GM12891 (cell line): Measurements from ENCODE around the gene HOXD11.

Experiments
- DNase-seq: peaks from one replicate; pipeline ENCODE4 v3.0.0; 2011; ENCODE audit warnings: low spot score; ENCODE audit not compliant: insufficient read length
- FAIRE-seq: peaks from 2 replicates; lab custom pipeline; 2011; peaks lifted over from hg19 to GRCh38; lab: Jason Lieb, UNC
- PAX5 ChIP-seq: IDR thresholded peaks from 2 replicates; pipeline ENCODE4 v1.6.1; 2011; ENCODE audit warnings: low read length, moderate library complexity, mild to moderate bottlenecking; ENCODE audit not compliant: insufficient read depth, severe bottlenecking
- POLR2A ChIP-seq: IDR thresholded peaks from 2 replicates; pipeline ENCODE4 v1.6.1; 2011; ENCODE audit warnings: low read depth, low read length, control low read depth
- POLR2AphosphoS5 ChIP-seq: IDR thresholded peaks from 2 replicates; pipeline ENCODE4 v1.6.1; 2011; ENCODE audit warnings: low read depth, low read length, control low read depth
- POU2F2 ChIP-seq: IDR thresholded peaks from 2 replicates; pipeline ENCODE4 v1.6.1; 2011; ENCODE audit warnings: low read depth, mild to moderate bottlenecking, control low read depth, low read length, moderate library complexity
- SPI1 ChIP-seq: IDR thresholded peaks from 2 replicates; pipeline ENCODE4 v1.6.1; 2011; ENCODE audit warnings: low read depth, low read length, control low read depth
- TAF1 ChIP-seq: IDR thresholded peaks from 2 replicates; pipeline ENCODE4 v1.6.1; 2011; ENCODE audit warnings: low read depth, low read length, control low read depth

The HOXD11 gene

DNA sequence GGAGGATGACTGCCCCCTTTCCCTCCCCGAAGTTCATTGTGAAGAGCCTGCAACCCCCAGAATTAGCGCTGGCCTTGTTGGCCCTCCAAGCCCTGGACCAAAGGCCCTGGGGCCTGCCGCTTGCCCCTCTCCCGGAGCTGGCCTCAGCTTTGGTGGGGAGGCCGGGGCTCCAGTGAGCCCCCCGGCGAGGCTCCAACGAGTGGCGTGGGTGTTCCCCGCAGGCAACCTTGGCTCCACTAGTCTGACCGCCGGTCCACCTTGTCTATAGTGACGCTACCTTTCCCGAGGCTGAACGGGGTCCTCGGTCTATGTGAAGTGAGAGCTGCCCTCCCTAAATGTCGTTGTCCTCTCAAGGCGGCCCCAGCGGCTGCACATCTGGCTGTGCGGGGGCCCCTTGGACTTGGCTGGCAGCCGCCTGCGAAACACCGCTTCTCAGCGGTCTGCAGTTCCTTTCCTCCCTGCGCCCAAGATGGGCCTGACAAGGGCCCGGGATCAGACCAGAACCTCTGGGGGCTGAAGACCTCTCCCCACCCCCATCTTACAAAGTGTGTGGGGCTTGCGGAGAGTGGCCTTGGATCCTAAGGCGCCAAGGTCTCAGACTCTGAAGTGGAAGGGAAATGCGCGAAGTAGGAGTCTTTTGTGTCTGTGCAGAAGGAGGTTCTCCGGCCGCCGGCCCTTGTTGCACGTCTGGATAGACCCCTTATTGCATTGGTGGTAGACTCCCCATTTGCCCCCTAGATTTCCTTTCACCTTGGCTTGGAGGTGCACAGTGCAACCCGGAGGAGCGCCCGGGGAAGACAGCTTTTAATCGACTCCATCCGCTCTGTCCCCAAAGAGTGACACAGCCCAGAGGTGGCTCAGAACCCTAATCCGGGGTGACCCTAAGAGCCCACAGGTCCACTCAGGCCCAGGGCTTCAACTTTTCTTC is 5.6 kb downstream of the HOXD11 start:
- FAIRE-seq (no peak), DNase-seq (no peak)
- TF ChIP-seq POLR2A (no peak), PAX5 (no peak), POLR2AphosphoS5 (no peak), POU2F2 (no peak), SPI1 (no peak), TAF1 (no peak)

- no peak for TF ChIP-seq TAF1
- no peak for TF ChIP-seq POU2F2
- TF ChIP-seq PAX5: no peak
- no peak for TF ChIP-seq POLR2A
- no peak for TF ChIP-seq POLR2AphosphoS5
- TF ChIP-seq SPI1: no peak
- FAIRE-seq: no peak
- no peak for DNase-seq
Measured at GRCh38 chr2:176114120-176114929, 7.2 kb downstream of the HOXD11 start.

DNA sequence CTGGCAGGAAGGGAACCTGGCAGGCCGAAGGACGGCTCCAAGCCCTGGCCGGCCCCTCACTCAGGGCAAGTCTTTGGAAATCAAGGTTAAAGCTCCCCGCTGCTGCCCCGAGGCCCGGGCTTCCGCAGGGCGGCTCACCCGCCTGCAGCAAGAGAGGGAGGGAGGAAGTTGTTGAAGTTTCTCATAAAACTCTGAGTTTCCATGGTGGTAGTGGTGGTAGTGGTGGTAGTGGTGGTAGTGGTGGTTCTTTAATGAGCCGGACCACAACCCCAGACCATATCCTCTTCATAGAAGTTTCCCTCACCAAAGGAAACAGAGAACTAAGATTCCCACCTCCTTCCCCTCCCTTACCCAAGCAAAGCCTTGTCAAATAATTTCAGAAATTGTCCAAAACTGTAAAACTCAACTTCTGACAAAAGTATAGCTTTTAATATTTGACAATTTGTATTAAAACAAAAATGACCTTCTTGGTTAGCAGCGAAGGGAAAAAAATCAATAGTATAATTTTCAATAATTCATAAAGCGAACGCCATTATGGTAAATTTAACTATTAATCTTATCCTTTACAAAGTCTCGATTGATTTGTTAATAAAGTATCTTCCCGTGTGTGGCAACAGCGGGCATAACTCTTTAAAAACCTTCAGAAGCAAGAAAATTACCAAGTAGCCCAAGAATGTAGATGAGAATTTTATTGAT is 8.0 kb downstream of the HOXD11 start:
- DNase-seq (no peak), FAIRE-seq (no peak)
- TF ChIP-seq PAX5 (no peak), POU2F2 (no peak), SPI1 (no peak), POLR2AphosphoS5 (no peak), POLR2A (no peak), TAF1 (no peak)

DNA sequence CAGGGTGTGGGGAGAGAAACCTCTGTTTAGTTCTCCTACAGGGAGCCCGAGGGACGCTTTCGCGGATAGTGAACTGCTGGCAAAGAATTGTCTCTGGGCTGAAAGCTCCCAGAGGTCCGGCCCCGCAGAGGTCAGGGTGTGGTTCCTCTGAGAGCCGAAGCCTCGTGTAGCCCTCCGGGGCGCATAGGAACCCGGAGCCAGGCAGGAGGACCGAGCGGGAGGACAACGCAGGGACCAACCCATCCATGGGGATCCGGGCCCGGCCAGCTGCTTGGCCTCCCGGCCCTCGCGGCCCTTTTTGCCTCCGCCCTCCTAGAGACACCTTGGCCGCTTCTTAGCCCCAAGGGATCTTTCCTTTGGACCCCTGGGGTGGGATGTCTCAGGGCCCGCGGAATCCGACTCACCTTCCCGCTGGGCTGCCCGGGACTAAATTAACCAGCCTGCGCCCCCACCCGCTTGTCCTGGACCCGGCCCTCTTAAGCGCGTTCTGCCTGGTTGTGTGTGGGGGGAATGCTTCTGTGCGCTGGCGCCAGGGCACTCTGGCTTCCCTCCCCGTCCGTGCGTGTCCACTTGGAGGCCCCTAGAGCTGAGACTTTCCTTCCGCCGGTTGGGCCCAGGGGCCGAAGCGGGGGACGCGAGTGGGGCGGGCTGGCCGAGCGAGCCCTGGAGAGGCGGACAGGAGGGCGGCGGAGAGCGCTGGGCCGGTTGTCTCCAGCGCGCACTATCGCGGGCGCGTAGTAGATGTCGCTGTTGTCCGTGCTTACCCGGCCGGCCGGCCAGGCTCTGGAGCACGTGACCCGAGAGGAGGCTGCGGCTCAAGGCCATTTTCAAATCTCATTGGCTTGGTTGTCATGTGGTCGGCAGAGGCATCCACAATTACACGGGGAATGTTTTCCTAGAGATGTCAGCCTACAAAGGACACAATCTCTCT is 9.1 kb downstream of the HOXD11 start, which contains the start of gene HOXD10:
Gene HOXD10 (plus strand): TSS at position 896 of the 931 bp plus-strand sequence. CDS start 56 bp downstream, outside the sequence.
- TF ChIP-seq SPI1 (no peak), PAX5 (no peak)
- no peak for FAIRE-seq

GRCh38 chr2:176117162-176117822 is 10.2 kb downstream of the HOXD11 start:
- no peak for DNase-seq
- no peak for TF ChIP-seq POU2F2
- no peak for TF ChIP-seq SPI1
- TF ChIP-seq TAF1: no peak
- TF ChIP-seq PAX5: no peak
- TF ChIP-seq POLR2A: no peak
- no peak for TF ChIP-seq POLR2AphosphoS5
- FAIRE-seq: no peak

More for the DNA sequence above, 9.1 kb downstream of the HOXD11 start, which contains the start of gene HOXD10:
- DNase-seq: no peak

- FAIRE-seq (no peak), DNase-seq (no peak)
- TF ChIP-seq PAX5: no peak
- TF ChIP-seq POLR2AphosphoS5: no peak
- no peak for TF ChIP-seq POU2F2
- TF ChIP-seq TAF1: no peak
- no peak for TF ChIP-seq SPI1
Measured at GRCh38 chr2:176117823-176118371, 10.8 kb downstream of the HOXD11 start.

GRCh38 chr2:176118601-176119339 is 11.7 kb downstream of the HOXD11 start:
- no peak for DNase-seq
- no peak for FAIRE-seq
- TF ChIP-seq POLR2A (no peak), POU2F2 (no peak), PAX5 (no peak), POLR2AphosphoS5 (no peak), TAF1 (no peak), SPI1 (no peak)
